COLO668 (cell line): Measurements from ENCODE around the gene SLC38A8.

ENCODE experiments used
- DNase-seq: peaks from one replicate; lab custom pipeline; 2025; ENCODE audit not compliant: unreplicated experiment; lab: John Stamatoyannopoulos, UW

The SLC38A8 gene

DNA sequence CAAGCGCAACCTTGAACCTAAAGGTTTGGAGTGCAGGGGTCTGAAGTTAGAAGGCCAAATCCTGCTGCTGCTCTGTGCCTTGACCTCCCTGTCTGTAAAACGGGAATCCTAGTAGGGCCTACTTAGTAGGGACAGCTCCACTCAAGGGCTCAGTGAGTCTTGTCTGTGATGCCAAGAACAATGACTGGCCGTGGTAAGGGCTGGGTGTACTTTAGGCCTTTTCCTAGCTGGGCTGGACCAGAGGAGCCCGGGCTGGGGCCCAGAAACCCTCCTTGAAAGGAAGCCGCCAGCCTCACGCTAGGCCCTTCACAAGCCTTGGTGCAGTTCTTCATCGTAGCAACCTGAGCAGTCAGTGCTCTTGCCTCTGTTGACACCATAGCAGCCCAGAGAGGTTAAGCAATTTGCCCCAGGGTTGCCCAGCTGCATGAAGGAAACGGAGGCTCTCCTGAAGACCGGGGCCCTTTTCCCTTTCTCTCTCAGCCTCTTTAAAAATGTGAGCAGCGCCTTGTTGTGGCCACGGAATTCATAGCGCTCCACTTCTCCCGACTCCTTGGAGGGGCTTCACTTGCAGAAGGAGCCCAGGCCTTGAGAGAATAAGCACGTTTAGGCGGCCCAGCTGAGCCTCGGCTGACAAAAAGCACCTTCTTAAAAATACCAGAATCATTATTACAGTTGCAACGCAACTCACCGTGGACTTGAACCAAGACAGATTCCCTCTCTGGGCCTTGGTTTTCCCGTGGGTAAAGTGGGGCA is 70.2 kb downstream of the SLC38A8 start:
- no peak for DNase-seq

DNA sequence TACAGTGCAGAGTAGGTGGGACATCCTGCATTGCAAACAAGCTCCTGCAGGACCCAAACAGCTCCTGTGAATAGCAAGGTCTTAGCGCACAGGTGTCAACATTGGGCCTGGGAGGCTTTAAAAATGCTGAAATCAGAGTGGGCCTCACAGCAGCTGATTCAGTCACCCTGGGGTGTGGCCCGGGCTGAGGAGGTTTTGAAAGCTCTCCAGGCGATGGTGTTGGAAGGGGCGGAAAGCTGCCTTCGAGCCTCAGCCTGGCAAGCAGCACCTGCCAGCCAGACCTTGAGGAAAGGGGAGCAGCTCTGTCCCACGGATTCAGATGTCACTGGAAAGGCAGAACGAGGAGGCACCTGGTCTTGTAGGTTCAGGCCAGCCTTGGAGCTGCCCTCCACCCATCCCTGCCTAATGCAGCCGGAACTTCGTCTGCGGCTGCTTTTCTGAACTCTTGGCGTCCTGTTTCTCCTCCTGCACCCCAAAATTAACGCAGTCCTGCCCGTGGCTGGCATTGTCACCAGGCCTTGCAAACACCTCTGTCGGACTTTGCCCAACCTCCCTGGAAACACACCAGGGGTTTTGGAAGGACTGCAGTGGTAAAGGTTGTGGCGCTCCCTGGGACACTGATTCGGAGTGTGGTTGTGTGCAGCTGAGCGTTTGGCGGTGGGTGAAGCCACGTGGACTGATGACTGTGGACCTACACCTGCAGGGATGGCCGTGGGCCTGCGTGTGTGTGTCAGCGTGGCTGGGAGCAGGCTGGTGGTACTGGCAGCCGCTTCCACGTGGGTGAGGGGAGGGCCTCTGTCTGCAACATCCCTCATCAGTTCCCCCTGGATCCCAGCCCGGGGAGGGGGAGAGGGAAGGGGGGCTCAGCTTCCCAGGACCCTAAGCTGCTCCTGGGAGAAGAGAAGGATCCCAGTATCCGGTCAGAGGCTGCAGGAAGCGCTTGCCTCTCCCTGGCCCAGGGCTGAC is 71.1 kb downstream of the SLC38A8 start:
- no peak for DNase-seq

DNA sequence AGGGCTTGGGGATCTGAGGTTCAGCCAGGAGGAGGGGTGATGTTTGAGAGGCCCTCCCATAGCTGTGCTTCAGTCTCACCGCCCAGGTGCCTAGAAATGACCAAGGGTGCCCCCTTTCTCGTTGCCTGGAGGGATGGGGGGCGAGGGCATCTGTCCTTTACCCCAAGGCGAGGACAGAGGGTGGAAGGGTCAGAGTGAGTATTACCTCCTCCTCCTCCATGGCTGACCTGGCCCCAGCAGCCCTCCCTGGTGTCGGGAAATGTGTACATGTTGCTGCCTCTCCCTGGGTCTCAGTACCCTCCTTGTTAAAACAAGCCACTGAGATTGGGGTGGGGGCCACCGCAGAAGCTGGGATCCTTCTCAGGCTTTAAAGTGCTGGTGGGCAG is 72.2 kb downstream of the SLC38A8 start:
- DNase-seq: no peak

- DNase-seq: peak; percentile 23
Measured at GRCh38 chr16:83969771-83970429, 72.7 kb downstream of the SLC38A8 start.

DNA sequence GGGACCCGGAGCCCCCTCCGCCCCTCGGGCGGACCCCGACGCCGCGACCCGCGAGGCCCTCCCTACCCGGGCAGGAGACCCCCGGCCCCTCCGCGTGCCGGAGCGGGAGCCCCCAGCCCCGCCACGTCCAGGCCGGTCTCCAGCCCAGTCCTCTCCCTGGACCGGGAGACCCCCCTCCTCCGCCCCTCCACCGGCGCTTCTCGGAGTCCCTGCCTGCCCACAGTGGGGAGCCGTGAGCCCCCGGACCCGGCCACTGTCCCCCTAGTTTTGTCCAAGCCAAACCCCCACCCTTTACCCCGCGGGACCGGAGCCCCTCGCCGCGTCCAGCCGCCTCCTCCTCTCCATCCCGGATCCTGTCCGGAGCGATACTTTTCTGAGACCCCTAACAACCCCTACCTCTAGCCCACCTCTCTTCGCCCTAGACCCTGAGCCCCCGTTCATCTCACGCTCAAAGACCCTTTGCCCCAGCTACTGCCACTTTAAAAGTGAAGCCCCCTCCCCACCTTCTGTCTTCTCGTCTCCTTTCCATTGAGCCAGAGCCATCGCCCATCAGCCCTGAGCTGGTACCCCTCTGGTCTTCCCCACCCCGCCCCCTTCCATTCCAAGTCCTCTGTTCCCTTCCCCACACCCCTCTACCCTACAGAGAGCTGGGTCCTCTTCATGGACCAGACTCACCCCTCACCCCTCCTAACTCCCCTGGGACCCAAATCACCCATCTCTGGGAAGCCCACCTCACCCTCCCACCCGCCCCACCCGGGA is 73.5 kb downstream of the SLC38A8 start:
- DNase-seq: no peak

GRCh38 chr16:83968306-83968851 is 74.2 kb downstream of the SLC38A8 start:
- peak; percentile 10 for DNase-seq

- DNase-seq: peak; percentile 45
Measured at GRCh38 chr16:83967838-83968305, 74.7 kb downstream of the SLC38A8 start, which contains the start of gene NECAB2. TSS of gene NECAB2 (plus strand) at chr16:83968244. CDS start at chr16:83968649, 405 bp downstream.

- DNase-seq: no peak
Measured at GRCh38 chr16:83967091-83967490, 75.5 kb downstream of the SLC38A8 start.

DNA sequence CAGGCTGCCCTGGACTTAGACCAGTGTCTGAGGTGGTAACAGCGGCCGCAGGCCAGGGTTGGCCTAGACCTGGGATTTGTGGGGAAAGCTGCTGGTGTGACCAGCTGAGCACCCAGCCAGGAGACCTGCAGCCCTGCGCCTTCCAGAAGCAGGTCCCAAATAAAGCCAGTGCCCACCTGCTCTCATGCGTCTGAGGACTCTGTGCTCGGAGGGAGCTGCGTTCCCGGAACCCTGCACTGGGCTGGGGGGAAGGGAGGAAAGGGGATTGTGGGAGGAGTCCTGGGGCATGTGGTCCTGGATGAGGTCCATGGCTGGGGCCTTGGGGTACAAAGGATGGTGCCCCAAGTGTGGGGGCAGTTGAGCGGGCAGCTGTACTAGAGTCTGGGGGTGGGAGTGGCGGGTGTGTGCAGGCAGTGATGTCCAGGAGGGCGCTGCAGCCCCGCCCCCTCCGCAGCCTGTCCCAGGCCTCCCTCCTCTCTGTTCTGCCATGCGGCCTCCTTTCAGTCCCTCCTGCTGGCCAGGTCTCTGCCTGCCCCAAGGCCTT is 76.4 kb downstream of the SLC38A8 start:
- no peak for DNase-seq

- DNase-seq: no peak
Measured at GRCh38 chr16:83965444-83966152, 77.0 kb downstream of the SLC38A8 start.

DNA sequence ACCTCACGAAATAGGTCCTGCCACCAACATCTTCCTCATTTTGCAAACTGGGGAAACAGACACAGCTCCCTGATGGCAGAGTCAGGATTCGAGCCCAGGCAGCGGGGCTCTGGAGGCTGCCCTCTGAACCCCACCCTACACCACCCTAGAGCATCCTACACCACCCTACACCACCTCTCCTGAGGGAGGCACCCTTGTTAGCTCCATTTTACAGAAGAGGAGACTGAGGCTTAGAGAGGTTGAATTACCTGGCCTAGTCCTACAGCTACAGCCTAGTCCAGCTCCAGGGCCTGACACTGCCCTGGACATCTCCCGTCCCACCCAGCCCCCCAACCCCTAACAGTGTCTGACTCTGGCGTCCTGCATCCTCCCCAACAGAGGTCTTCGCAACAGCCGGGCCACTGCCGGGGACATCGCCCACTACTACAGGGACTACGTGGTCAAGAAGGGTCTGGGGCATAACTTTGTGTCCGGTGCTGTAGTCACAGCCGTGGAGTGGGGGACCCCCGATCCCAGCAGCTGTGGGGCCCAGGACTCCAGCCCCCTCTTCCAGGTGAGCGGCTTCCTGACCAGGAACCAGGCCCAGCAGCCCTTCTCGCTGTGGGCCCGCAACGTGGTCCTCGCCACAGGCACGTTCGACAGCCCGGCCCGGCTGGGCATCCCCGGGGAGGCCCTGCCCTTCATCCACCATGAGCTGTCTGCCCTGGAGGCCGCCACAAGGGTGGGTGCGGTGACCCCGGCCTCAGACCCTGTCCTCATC is 77.7 kb downstream of the SLC38A8 start:
- no peak for DNase-seq

DNA sequence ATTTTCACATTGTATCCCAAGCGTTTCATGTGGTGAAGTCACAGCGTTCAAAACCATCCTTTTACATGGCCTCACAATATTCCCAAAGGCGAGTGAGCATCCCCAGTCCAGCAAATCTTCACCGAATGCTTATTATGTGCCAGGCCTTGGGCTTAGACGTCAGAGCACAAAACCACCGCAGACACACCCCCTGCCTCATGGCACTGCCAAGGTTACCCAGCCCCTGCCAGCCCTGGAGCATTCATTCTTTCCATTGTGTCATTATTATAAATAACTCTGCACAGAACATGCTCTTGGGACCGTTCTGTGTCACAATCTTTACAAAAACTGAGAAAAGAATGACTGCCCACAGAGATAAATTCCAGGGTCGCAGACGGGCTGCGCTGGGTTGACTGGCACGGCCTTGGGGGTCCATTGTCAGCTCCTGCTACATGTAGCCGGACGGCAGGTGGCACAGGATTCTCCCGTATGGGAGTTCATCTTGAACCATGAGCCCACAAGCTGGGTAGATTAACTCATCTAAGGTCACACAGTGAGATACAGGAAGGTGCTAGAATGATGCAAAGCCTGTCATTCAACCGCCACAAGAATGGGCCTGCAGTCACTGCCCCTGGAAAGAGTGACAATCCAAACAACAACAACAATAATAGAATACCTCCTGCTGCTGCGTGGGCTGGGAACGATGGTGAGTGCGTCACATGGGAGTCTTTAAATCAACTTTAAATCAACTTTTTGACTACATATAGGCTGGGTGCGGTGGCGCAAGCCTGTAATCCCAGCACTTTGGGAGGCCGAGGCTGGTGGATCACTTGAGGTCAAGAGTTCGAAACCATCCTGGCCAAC is 79.1 kb downstream of the SLC38A8 start:
- no peak for DNase-seq

DNA sequence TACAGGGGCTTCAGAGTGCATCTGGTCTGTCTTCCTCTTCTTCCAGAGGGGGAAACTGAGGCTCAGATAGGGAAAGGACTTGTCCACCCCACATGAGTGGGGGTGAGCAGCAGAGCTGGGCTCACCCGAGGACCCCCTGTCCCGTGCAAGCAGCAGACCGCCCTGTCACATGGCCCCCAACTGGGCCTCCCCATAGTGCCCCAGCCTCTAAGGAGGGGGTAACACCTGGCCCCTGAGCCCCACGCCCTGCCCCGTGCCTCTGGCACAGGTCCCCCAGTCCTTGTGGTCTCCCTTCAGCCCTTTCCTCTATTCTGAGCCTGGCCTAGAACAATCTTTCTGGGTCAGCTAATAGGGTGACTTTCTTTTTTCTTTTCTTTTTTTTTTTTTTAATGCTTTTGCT is 81.0 kb downstream of the SLC38A8 start:
- no peak for DNase-seq

GRCh38 chr16:83960521-83961249 is 81.9 kb downstream of the SLC38A8 start:
- DNase-seq: no peak
